Endothelial cell of umbilical vein (primary cell): ENCODE results near the gene AQP9. TPM values are rescaled to one million over a fixed set of nuclear protein-coding genes. Genes with fewer than 3 reads are reported as not detected.

ENCODE experiments used
- BruUV-seq: library from RNA; stranded (reverse); fragments of 400-500 nt; replicated peaks from 2 replicates; lab custom pipeline; 2021; lab: Mats Ljungman, UMichigan
- CTCF ChIA-PET: fragments of 300-600, 350-600 bp; sonication (Branson Sonifier 250); formaldehyde crosslinking; loops from one replicate; lab custom pipeline; 2021; ENCODE audit warnings: antibody characterized with exemption, inconsistent platforms; lab: Charles Lee
- POLR2A ChIA-PET: fragments of 300-600, 350-600 bp; sonication (Branson Sonifier 250); formaldehyde crosslinking; loops from one replicate; lab custom pipeline; 2021; ENCODE audit warnings: antibody characterized with exemption, inconsistent platforms; lab: Charles Lee
- DNase-seq: peaks from one replicate; pipeline ENCODE4 v3.0.0-alpha.2; 2011; ENCODE audit warnings: low read depth, low spot score
- FAIRE-seq: peaks from 2 replicates; lab custom pipeline; 2011; peaks lifted over from hg19 to GRCh38; lab: Jason Lieb, UNC
- H2AFZ ChIP-seq: 2 replicates; pipeline ENCODE4 v1.6.0; 2012; ENCODE audit warnings: low read depth, low read length, control low read depth, inconsistent platforms
- H3K27ac ChIP-seq: 2 replicates; pipeline ENCODE4 v1.5.1; 2011; ENCODE audit warnings: low read depth, mild to moderate bottlenecking, control low read depth, low read length, moderate library complexity; ENCODE audit not compliant: insufficient read depth
- H3K27me3 ChIP-seq, 2 experiments: 2 replicates each; pipeline versions ENCODE4 v1.6.0 to v1.6.1; 2011; ENCODE audit warnings: low read length in 2 of 2, mixed read lengths in 1 of 2; ENCODE audit not compliant: control insufficient read depth in 2 of 2, insufficient read depth in 2 of 2
- H3K36me3 ChIP-seq, 2 experiments: 2 replicates in 1 of 2; 3 replicates in 1 of 2; pipeline ENCODE4 v1.5.1; 2011; ENCODE audit warnings: low read length in 2 of 2, mild to moderate bottlenecking in 1 of 2, moderate library complexity in 1 of 2; ENCODE audit not compliant: control insufficient read depth in 2 of 2, insufficient read depth in 2 of 2; ENCODE audit errors: extremely low read depth in 1 of 2
- H3K4me1 ChIP-seq: 3 replicates; pipeline ENCODE4 v1.5.1; 2011; ENCODE audit warnings: mild to moderate bottlenecking, low read length; ENCODE audit not compliant: control insufficient read depth, insufficient read depth; ENCODE audit errors: extremely low read depth
- H3K4me2 ChIP-seq: 2 replicates; pipeline ENCODE4 v1.6.1; 2011; ENCODE audit warnings: low read length, control low read depth, mixed read lengths; ENCODE audit not compliant: insufficient read depth
- H3K4me3 ChIP-seq, 3 experiments: fragments of 200-600 bp in 1 of 3; sonication (generic), shearing (Covaris generic) in 1 of 3; replicated peaks in 1 of 3; 2 replicates each; pipeline ENCODE4 v1.5.1; 2011 to 2016; ENCODE audit warnings: control low read depth in 3 of 3, low read length in 3 of 3, mild to moderate bottlenecking in 2 of 3, inconsistent platforms in 1 of 3, low read depth in 1 of 3, moderate library complexity in 1 of 3; ENCODE audit not compliant: insufficient read depth in 1 of 3
- H3K79me2 ChIP-seq: 2 replicates; pipeline ENCODE4 v1.6.0; 2012; ENCODE audit warnings: low read length, inconsistent platforms; ENCODE audit not compliant: control insufficient read depth, insufficient read depth
- H3K9ac ChIP-seq: replicated peaks from 2 replicates; pipeline ENCODE3; 2011; ENCODE audit warnings: low read length, control low read depth; ENCODE audit not compliant: insufficient read depth; ENCODE audit errors: extremely low read depth
- H3K9me1 ChIP-seq: replicated peaks from 3 replicates; pipeline ENCODE4 v1.6.0; 2011; ENCODE audit warnings: mild to moderate bottlenecking, low read length; ENCODE audit not compliant: control insufficient read depth, insufficient read depth; ENCODE audit errors: extremely low read depth
- H3K9me3 ChIP-seq: replicated peaks from 2 replicates; pipeline ENCODE4 v1.5.1; 2012; ENCODE audit warnings: low read length, inconsistent platforms; ENCODE audit not compliant: control insufficient read depth, insufficient read depth
- H4K20me1 ChIP-seq: replicated peaks from 2 replicates; pipeline ENCODE3; 2011; ENCODE audit warnings: mild to moderate bottlenecking, low read length; ENCODE audit not compliant: control insufficient read depth, insufficient read depth; ENCODE audit errors: extremely low read depth
- FOS ChIP-seq: IDR thresholded peaks from 2 replicates; pipeline ENCODE4 v1.6.1; 2011; ENCODE audit warnings: mild to moderate bottlenecking, low read length, moderate library complexity, borderline replicate concordance; ENCODE audit not compliant: insufficient read depth
- GATA2 ChIP-seq: IDR thresholded peaks from 2 replicates; pipeline ENCODE4 v1.7.0; 2011; ENCODE audit warnings: low read depth, mild to moderate bottlenecking, moderate library complexity, mixed read lengths, low read length; ENCODE audit not compliant: insufficient read length, insufficient read depth
- MYC ChIP-seq: IDR thresholded peaks from one replicate; pipeline ENCODE4 v1.6.1; 2011; ENCODE audit warnings: mild to moderate bottlenecking, low read depth, low read length
- dilution Hi-C: fragments of 300-500 bp; cut with MboI; formaldehyde crosslinking; loops from one replicate; pipeline ENCODE4 v1.15.0; 2019; ENCODE audit warnings: low sequenced_read_pairs; ENCODE audit not compliant: extremely low pct_ligation_motif_present
- intact Hi-C: fragments of 100-400 bp; cut with micrococcal nuclease; formaldehyde crosslinking; loops from one replicate; pipeline ENCODE4 v1.10.0; 2022
- polyA plus RNA-seq, 4 experiments: library from polyadenylated mRNA; depleted of rRNA in 3 of 4; stranded (reverse) in 3 of 4; unstranded in 1 of 4; fragments of >200 nt; gene quantifications; 2 replicates each; pipeline versions ENCODE4 v1.2.1 to v1.2.3, GENCODE V29; 2011 to 2012; ENCODE audit warnings: missing spikeins in 1 of 4
- total RNA-seq: library from RNA; stranded (reverse); gene quantifications from 2 replicates; pipeline ENCODE4 v1.2.3, GENCODE V29; 2021

The AQP9 gene
- total and polyA plus RNA-seq, 2 donors (not counting 3 experiments of a cell fraction or from before 2014, with no cell fraction given) = not detected

DNA sequence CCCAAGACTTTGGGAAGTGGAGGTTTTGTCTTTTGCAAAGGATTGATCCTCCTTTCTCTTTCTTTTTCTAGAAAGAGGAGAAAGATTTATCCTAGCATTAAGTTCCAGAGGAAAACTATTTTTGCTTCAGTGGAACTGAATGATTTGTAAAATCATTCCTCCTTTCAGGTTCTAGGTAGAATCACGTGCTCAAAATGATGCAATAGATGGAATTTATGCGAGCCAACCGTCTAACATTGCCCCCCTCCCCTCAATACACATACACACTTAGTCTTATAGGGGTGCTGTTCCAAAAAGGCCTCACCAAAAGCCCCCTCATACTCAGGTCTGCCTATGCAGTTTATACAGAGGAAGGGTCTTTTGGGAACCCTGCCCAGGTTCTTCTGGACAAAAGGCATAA is 85.3 kb downstream of the AQP9 start:
- BruUV-seq = no TSS peak
- FAIRE-seq = no peak
- Histone ChIP-seq H3K27ac (no peak overlapping the region), H3K4me3 (no peak overlapping the region), H3K36me3 (no peaks in the 10 kb centered on the region), H3K79me2 (no peaks in the 10 kb centered on the region), H2AFZ (no peak overlapping the region), H3K4me2 (no peak overlapping the region), H3K4me1 (no peaks in the 10 kb centered on the region), H3K9ac (no peak overlapping the region), H3K27me3 (no peaks in the 10 kb centered on the region), H3K9me3 (no peaks in the 10 kb centered on the region), H3K9me1 (no peaks in the 10 kb centered on the region), H4K20me1 (no peaks in the 10 kb centered on the region)
- intact Hi-C loops = no loop called here
- dilution Hi-C loops = no loop called here
- CTCF ChIA-PET = interaction anchor here (0.6 to 5.3 kb wide), 9 partner anchors 10 to 1278 kb away, joined by 3 to 44 read pairs (median 3); no protein-coding TSS in a partner anchor
- POLR2A ChIA-PET = no interaction called here
- no peak for DNase-seq
- TF ChIP-seq GATA2 = no peak
- TF ChIP-seq FOS = no peak
- no peak for TF ChIP-seq MYC

DNA sequence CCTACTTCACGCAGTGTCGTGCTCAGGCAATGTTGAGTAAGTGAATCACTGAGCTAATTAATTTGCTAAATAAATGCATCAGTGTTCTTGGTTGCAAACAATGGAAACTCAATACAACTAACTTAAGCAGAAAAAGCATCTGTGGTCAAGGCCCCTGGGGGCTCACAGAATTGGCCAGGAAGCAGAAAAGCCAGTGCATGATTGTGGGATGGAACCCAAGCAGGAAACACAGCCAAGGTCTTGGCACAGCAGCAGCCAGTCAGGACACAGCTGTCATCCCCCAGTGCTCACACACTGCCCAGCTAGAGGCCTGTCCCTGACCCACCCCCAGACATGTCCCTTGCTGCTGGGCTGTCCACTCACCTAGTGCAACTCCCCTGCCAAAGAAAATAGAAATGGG is 85.9 kb downstream of the AQP9 start:
- ChIA-PET CTCF (interaction anchor here (0.9 to 5.3 kb wide), 4 partner anchors 11 to 1277 kb away, joined by 3 to 44 read pairs (median 4); no protein-coding TSS in a partner anchor), POLR2A (no interaction called here)
- H3K4me3 ChIP-seq = no peak overlapping the region
- H3K4me2 ChIP-seq = no peak overlapping the region
- H2AFZ ChIP-seq = no peak overlapping the region
- H3K79me2 ChIP-seq = no peaks in the 10 kb centered on the region
- no peaks in the 10 kb centered on the region for H3K9me1 ChIP-seq
- no peak overlapping the region for H3K27ac ChIP-seq
- no peaks in the 10 kb centered on the region for H3K9me3 ChIP-seq
- peak; percentile 38 for DNase-seq
- no TSS peak for BruUV-seq
- intact Hi-C loops (no loop called here), dilution Hi-C loops (no loop called here)
- H3K27me3 ChIP-seq = no peaks in the 10 kb centered on the region
- no peak overlapping the region for H3K9ac ChIP-seq
- no peaks in the 10 kb centered on the region for H3K36me3 ChIP-seq
- H3K4me1 ChIP-seq = peaks cover 2% of the 10 kb centered on the region
- TF ChIP-seq MYC = no peak
- FAIRE-seq = no peak
- H4K20me1 ChIP-seq = no peaks in the 10 kb centered on the region
